K562 treated with DMSO at 1 percent for 4 hours (cell line): ENCODE results near the gene VANGL2. TPM values are rescaled to one million over a fixed set of nuclear protein-coding genes. Genes with fewer than 3 reads are reported as not detected.

Experiments
- total RNA-seq: library from RNA; unstranded; fragments of 300-600 nt; gene quantifications from 2 replicates; pipeline ENCODE4 v1.2.3, GENCODE V29; 2022; ENCODE audit not compliant: insufficient read depth

The VANGL2 gene
- total RNA-seq = 5.9 and 6.4 TPM in 2 replicates

GRCh38 chr1:160400223-160400645 lies at the start of gene VANGL2:
VANGL2 (plus strand) TSS chr1:160400564; CDS start chr1:160415838, 15,274 bp downstream.

GRCh38 chr1:160366731-160367515 lies 33.4 kb upstream of the VANGL2 start, which contains the start of gene NHLH1:
NHLH1 (plus strand) TSS chr1:160367071; CDS start chr1:160370732, 3,661 bp downstream.

Other genes with a start within 250 kb of the VANGL2 start
- gene ATP1A4, start 249.0 kb upstream of the VANGL2 start, total RNA-seq = not detected in 2 replicates
- not detected in 2 replicates for gene CASQ1, start 210.0 kb upstream of the VANGL2 start, total RNA-seq
- gene PEA15, start 195.2 kb upstream of the VANGL2 start, total RNA-seq = 51.5 and 73.4 TPM in 2 replicates
- 50.7 and 83.5 TPM in 2 replicates for gene DCAF8, start 138.0 kb upstream of the VANGL2 start, total RNA-seq
- gene PEX19, start 115.4 kb upstream of the VANGL2 start, total RNA-seq = 26.6 and 31.9 TPM in 2 replicates
- gene COPA, start 57.3 kb upstream of the VANGL2 start, total RNA-seq = 191 and 196 TPM in 2 replicates
- 51.8 and 56.1 TPM in 2 replicates for gene NCSTN, start 57.2 kb upstream of the VANGL2 start, total RNA-seq
- 0.48 and 0.85 TPM in 2 replicates for gene NHLH1, start 33.5 kb upstream of the VANGL2 start, total RNA-seq
- 4.2 and 4.3 TPM in 2 replicates for gene SLAMF6, start 122.7 kb downstream of the VANGL2 start, total RNA-seq
- 3.0 and 5.0 TPM in 2 replicates for gene CD84, start 178.9 kb downstream of the VANGL2 start, total RNA-seq
- gene SLAMF1, start 246.5 kb downstream of the VANGL2 start, total RNA-seq = 0.59 and 0.71 TPM in 2 replicates